H1 (cell line): ENCODE data around the gene SAFB2. TPM values are rescaled to one million over a fixed set of nuclear protein-coding genes. Genes with fewer than 3 reads are reported as not detected.

Source experiments
- CTCF ChIA-PET: fragments of 300-600 bp; sonication (Branson Sonifier 250); formaldehyde crosslinking; loops from one replicate; lab custom pipeline; 2021; ENCODE audit not compliant: partially characterized antibody; lab: Charles Lee
- POLR2A ChIA-PET: fragments of 300-600 bp; sonication (Branson Sonifier 250); formaldehyde crosslinking; loops from one replicate; lab custom pipeline; 2021; ENCODE audit warnings: inconsistent platforms; ENCODE audit not compliant: partially characterized antibody; lab: Charles Lee
- DNase-seq, 2 experiments: peaks; one replicate each; pipeline versions ENCODE4 v3.0.0 to v3.0.0-alpha.2; 2010 to 2022; ENCODE audit warnings: low spot score in 2 of 2, low read depth in 1 of 2, mixed read lengths in 1 of 2
- FAIRE-seq: peaks from 2 replicates; lab custom pipeline; 2011; peaks lifted over from hg19 to GRCh38; lab: Jason Lieb, UNC
- H2AFZ ChIP-seq: 2 replicates; pipeline ENCODE4 v1.8.1; 2012; ENCODE audit warnings: low read length, inconsistent platforms
- H2AK5ac ChIP-seq: 2 replicates; pipeline ENCODE4 v1.6.1; 2013; ENCODE audit warnings: low read depth, low read length
- H2BK120ac ChIP-seq: replicated peaks from 2 replicates; pipeline ENCODE3; 2013; ENCODE audit warnings: low read depth, low read length, inconsistent platforms
- H2BK12ac ChIP-seq: 2 replicates; pipeline ENCODE4 v1.6.1; 2013; ENCODE audit warnings: low read depth, low read length
- H2BK15ac ChIP-seq: 2 replicates; pipeline ENCODE4 v1.6.1; 2013; ENCODE audit warnings: low read length
- H2BK20ac ChIP-seq: 2 replicates; pipeline ENCODE4 v1.6.1; 2013; ENCODE audit warnings: low read length
- H2BK5ac ChIP-seq: 2 replicates; pipeline ENCODE4 v1.6.1; 2013; ENCODE audit warnings: low read depth, low read length
- H3K14ac ChIP-seq: 2 replicates; pipeline ENCODE4 v1.6.1; 2013; ENCODE audit warnings: inconsistent platforms; ENCODE audit not compliant: insufficient read length
- H3K18ac ChIP-seq: 2 replicates; pipeline ENCODE4 v1.6.1; 2013; ENCODE audit warnings: low read length; ENCODE audit errors: extremely low read depth
- H3K23ac ChIP-seq: 2 replicates; pipeline ENCODE4 v1.6.1; 2013; ENCODE audit warnings: inconsistent platforms; ENCODE audit not compliant: insufficient read length
- H3K23me2 ChIP-seq: 2 replicates; pipeline ENCODE4 v1.6.1; 2013; ENCODE audit warnings: low read depth, low read length
- H3K27ac ChIP-seq: 2 replicates; pipeline ENCODE4 v1.6.1; 2011; ENCODE audit warnings: low read depth, low read length, inconsistent platforms
- H3K27me3 ChIP-seq, 4 experiments: replicated peaks in 1 of 4; 1 replicate in 1 of 4; 2 replicates in 3 of 4; pipeline versions ENCODE4 v1.6.1 to v1.8.1; 2011 to 2013; ENCODE audit warnings: low read length in 3 of 4, mild to moderate bottlenecking in 3 of 4, inconsistent platforms in 2 of 4, mixed read lengths in 2 of 4, moderate library complexity in 1 of 4; ENCODE audit not compliant: control insufficient read depth in 3 of 4, insufficient read depth in 3 of 4; ENCODE audit errors: extremely low read depth in 1 of 4
- H3K36me3 ChIP-seq, 4 experiments: 2 replicates each; pipeline versions ENCODE4 v1.6.1 to v1.8.1; 2011 to 2013; ENCODE audit warnings: mild to moderate bottlenecking in 4 of 4, low read length in 3 of 4, moderate library complexity in 2 of 4, control low read depth in 1 of 4, inconsistent platforms in 1 of 4; ENCODE audit not compliant: insufficient read depth in 4 of 4, control insufficient read depth in 2 of 4
- H3K4ac ChIP-seq: replicated peaks from 2 replicates; pipeline ENCODE3; 2013; ENCODE audit warnings: low read length, low read depth, mixed read lengths, inconsistent platforms; ENCODE audit not compliant: insufficient read length
- H3K4me1 ChIP-seq, 4 experiments: replicated peaks in 1 of 4; 1 replicate in 1 of 4; 2 replicates in 3 of 4; pipeline versions ENCODE4 v1.6.1 to v1.8.1; 2011 to 2013; ENCODE audit warnings: low read length in 3 of 4, inconsistent platforms in 2 of 4, mixed read lengths in 1 of 4; ENCODE audit not compliant: insufficient read depth in 4 of 4, control insufficient read depth in 3 of 4
- H3K4me2 ChIP-seq, 2 experiments: 2 replicates each; pipeline versions ENCODE4 v1.6.1 to v1.8.1; 2011 to 2013; ENCODE audit warnings: low read depth in 2 of 2, low read length in 2 of 2, control low read depth in 1 of 2, inconsistent platforms in 1 of 2, mild to moderate bottlenecking in 1 of 2; ENCODE audit not compliant: insufficient read depth in 1 of 2
- H3K4me3 ChIP-seq, 4 experiments: fragments of 200-600, 300-600 bp in 1 of 4; sonication (generic), shearing (Covaris generic), sonication (Bioruptor Twin) in 1 of 4; 2 replicates each; pipeline versions ENCODE4 v1.5.1 to v1.8.1; 2011 to 2016; ENCODE audit warnings: low read length in 4 of 4, low read depth in 3 of 4, control low read depth in 2 of 4, inconsistent platforms in 2 of 4, mild to moderate bottlenecking in 2 of 4, mixed read lengths in 1 of 4, moderate library complexity in 1 of 4; ENCODE audit not compliant: insufficient read depth in 2 of 4; ENCODE audit errors: extremely low read depth in 1 of 4
- H3K56ac ChIP-seq: replicated peaks from 2 replicates; pipeline ENCODE3; 2013; ENCODE audit warnings: low read depth, mild to moderate bottlenecking, mixed read lengths, low read length, inconsistent platforms; ENCODE audit not compliant: insufficient read length
- H3K79me1 ChIP-seq: 2 replicates; pipeline ENCODE4 v1.6.1; 2013; ENCODE audit warnings: low read depth, low read length, control low read depth
- H3K79me2 ChIP-seq, 2 experiments: 2 replicates each; pipeline versions ENCODE4 v1.6.1 to v1.8.1; 2012 to 2013; ENCODE audit warnings: low read length in 2 of 2, mild to moderate bottlenecking in 2 of 2, inconsistent platforms in 1 of 2; ENCODE audit not compliant: insufficient read depth in 2 of 2, control insufficient read depth in 1 of 2
- H3K9ac ChIP-seq, 4 experiments: replicated peaks in 1 of 4; 1 replicate in 1 of 4; 2 replicates in 3 of 4; pipeline versions ENCODE4 v1.6.1 to v1.8.1; 2011 to 2013; ENCODE audit warnings: low read depth in 3 of 4, low read length in 3 of 4, control low read depth in 2 of 4, mild to moderate bottlenecking in 2 of 4, moderate library complexity in 2 of 4, inconsistent platforms in 1 of 4; ENCODE audit errors: extremely low read depth in 1 of 4
- H3K9me3 ChIP-seq, 2 experiments: 2 replicates each; pipeline versions ENCODE4 v1.6.1 to v1.8.1; 2012 to 2013; ENCODE audit warnings: mild to moderate bottlenecking in 2 of 2, moderate library complexity in 2 of 2, control low read depth in 1 of 2, inconsistent platforms in 1 of 2, low read depth in 1 of 2, low read length in 1 of 2, mixed read lengths in 1 of 2; ENCODE audit not compliant: insufficient read depth in 2 of 2
- H4K20me1 ChIP-seq, 2 experiments: replicated peaks in 1 of 2; 2 replicates each; pipeline versions ENCODE3 to v1.8.1; 2011 to 2013; ENCODE audit warnings: inconsistent platforms in 2 of 2, low read length in 2 of 2, mild to moderate bottlenecking in 1 of 2; ENCODE audit not compliant: insufficient read depth in 2 of 2, control insufficient read depth in 1 of 2
- H4K5ac ChIP-seq: 2 replicates; pipeline ENCODE4 v1.6.1; 2013; ENCODE audit warnings: low read length, low read depth, mixed read lengths, inconsistent platforms; ENCODE audit not compliant: insufficient read length
- H4K8ac ChIP-seq: 2 replicates; pipeline ENCODE4 v1.8.0; 2013; ENCODE audit warnings: mild to moderate bottlenecking, moderate library complexity, low read length, inconsistent platforms; ENCODE audit not compliant: insufficient read depth; ENCODE audit errors: extremely low read depth
- H4K91ac ChIP-seq: replicated peaks from 2 replicates; pipeline ENCODE3; 2013; ENCODE audit warnings: low read length, mixed read lengths, inconsistent platforms; ENCODE audit not compliant: insufficient read length
- BCL11A ChIP-seq, 2 experiments: IDR thresholded peaks; one replicate each; pipeline ENCODE4 v1.6.1; 2011; ENCODE audit warnings: low read depth in 2 of 2, low read length in 2 of 2, mild to moderate bottlenecking in 2 of 2
- CREB1 ChIP-seq: IDR thresholded peaks from 2 replicates; pipeline ENCODE4 v1.6.1; 2012; ENCODE audit warnings: inconsistent platforms
- EGR1 ChIP-seq: IDR thresholded peaks from 2 replicates; pipeline ENCODE4 v1.6.1; 2011; ENCODE audit warnings: low read depth, low read length, borderline replicate concordance
- HDAC2 ChIP-seq, 2 experiments: fragments of 300-600 bp in 1 of 2; sonication (generic) in 1 of 2; IDR thresholded peaks; 2 replicates each; pipeline ENCODE4 v1.6.1; 2011 to 2012; ENCODE audit warnings: low read depth in 2 of 2, low read length in 2 of 2, mild to moderate bottlenecking in 2 of 2, moderate library complexity in 2 of 2, borderline replicate concordance in 1 of 2, inconsistent platforms in 1 of 2
- MAX ChIP-seq: IDR thresholded peaks from 2 replicates; pipeline ENCODE4 v1.6.1; 2012; ENCODE audit warnings: inconsistent platforms
- POLR2A ChIP-seq, 2 experiments: IDR thresholded peaks; 1 replicate in 1 of 2; 2 replicates in 1 of 2; pipeline ENCODE4 v1.6.1; 2011; ENCODE audit warnings: low read depth in 2 of 2, low read length in 2 of 2, mild to moderate bottlenecking in 2 of 2; ENCODE audit errors: control extremely low read depth in 1 of 2
- RNF2 ChIP-seq: fragments of 200-900, 300-1000 bp; sonication (generic); IDR thresholded peaks from 2 replicates; pipeline ENCODE4 v1.7.1; 2016; ENCODE audit warnings: borderline replicate concordance, low read depth, mild to moderate bottlenecking, antibody characterized with exemption, low read length; ENCODE audit not compliant: poor library complexity, severe bottlenecking; ENCODE audit errors: missing control alignments
- RXRA ChIP-seq: IDR thresholded peaks from 2 replicates; pipeline ENCODE4 v1.6.1; 2011; ENCODE audit warnings: low read depth, mild to moderate bottlenecking, low read length, moderate library complexity; ENCODE audit not compliant: insufficient read depth
- SIX5 ChIP-seq: IDR thresholded peaks from 2 replicates; pipeline ENCODE4 v1.6.1; 2011; ENCODE audit warnings: mild to moderate bottlenecking, low read depth, low read length
- SP1 ChIP-seq: IDR thresholded peaks from 2 replicates; pipeline ENCODE4 v1.6.1; 2011; ENCODE audit warnings: low read depth, low read length
- SRF ChIP-seq: IDR thresholded peaks from 2 replicates; pipeline ENCODE4 v1.6.1; 2011; ENCODE audit warnings: mild to moderate bottlenecking, low read depth, low read length, moderate library complexity
- SUZ12 ChIP-seq: fragments of 200-600 bp; sonication (generic); IDR thresholded peaks from 2 replicates; pipeline ENCODE4 v1.6.1; 2012; ENCODE audit warnings: mild to moderate bottlenecking, inconsistent platforms, low read length, moderate library complexity, mixed read lengths
- YY1 ChIP-seq: IDR thresholded peaks from 2 replicates; pipeline ENCODE4 v1.6.1; 2011; ENCODE audit warnings: low read depth, mild to moderate bottlenecking, low read length
- WGBS, 2 experiments: shearing (Covaris generic) in 1 of 2; methylation state at CpG; one replicate each; pipeline versions ENCODE4 v1.1.6 to v1.1.7; 2013 to 2015; ENCODE audit warnings: low lambda C conversion rate in 2 of 2, mixed read lengths in 2 of 2, inconsistent platforms in 1 of 2, low coverage in 1 of 2, missing lambda C conversion rate in 1 of 2; ENCODE audit not compliant: insufficient replicate concordance in 2 of 2, insufficient coverage in 1 of 2, insufficient read length in 1 of 2; ENCODE audit errors: extremely low coverage in 1 of 2, missing lambda C conversion rate in 1 of 2; 5-methylcytosine and 5-hydroxymethylcytosine counted together
- polyA plus RNA-seq, 7 experiments: library from polyadenylated mRNA; depleted of rRNA in 3 of 7; stranded (reverse) in 5 of 7; unstranded in 2 of 7; fragments of >200 nt in 5 of 7; fragments of 200-250 nt in 2 of 7; gene quantifications; 1 replicate in 5 of 7; 2 replicates in 1 of 7; 4 replicates in 1 of 7; pipeline versions ENCODE4 v1.2.1 to v1.2.3, GENCODE V29; 2011 to 2013; ENCODE audit warnings: missing spikeins in 2 of 7, mixed read lengths in 2 of 7
- total RNA-seq: library from RNA; stranded (reverse); fragmentation: NEBNext Ultra II Directional; extraction: Animal tissue kit (Norgen Biotek cat#: 25700); gene quantifications from 2 replicates; pipeline ENCODE4 v1.2.1, GENCODE V29; 2021

The SAFB2 gene
- total and polyA plus RNA-seq, 2 of the 8 experiments (the other 6 are each of a cell fraction or from before 2014, with no cell fraction given) = 14.8 to 63.8 TPM

GRCh38 chr19:5540208-5540607 lies 82.4 kb downstream of the SAFB2 start:
- H3K9me3 ChIP-seq = peaks cover 0 to 2% of the 10 kb centered on the region in 2 experiments; a peak in 1 of 4 replicates
- 92% methylated on average over 10 of the region's 10 CpGs; no CpG with 5 or more reads in 1 of the 2 experiments for WGBS, 2 experiments
- ChIA-PET CTCF (interaction anchor here (0.6 to 16.7 kb wide), 9 partner anchors 8 to 564 kb away, joined by 3 to 206 read pairs (median 4); no protein-coding TSS in a partner anchor), POLR2A (interaction anchor here (1.5 kb wide), 2 partner anchors 8 to 68 kb away, joined by 4 read pairs; no protein-coding TSS in a partner anchor)
- H3K36me3 ChIP-seq = no peaks in the 10 kb centered on the region
- no peak overlapping the region for H2AFZ ChIP-seq
- no peaks in the 10 kb centered on the region for H3K79me2 ChIP-seq
- no peak overlapping the region for H3K9ac ChIP-seq
- no peak overlapping the region for H3K56ac ChIP-seq
- no peaks in the 10 kb centered on the region; a peak in 1 of 7 replicates for H3K27me3 ChIP-seq
- FAIRE-seq = no peak
- no peak overlapping the region for H2BK120ac ChIP-seq
- H4K91ac ChIP-seq = no peak overlapping the region
- no peaks in the 10 kb centered on the region for H4K20me1 ChIP-seq
- no peak overlapping the region for H3K27ac ChIP-seq
- no peak overlapping the region for H3K14ac ChIP-seq
- 0 out of 2 replicates have a peak overlapping the region, but pooled peaks have one; percentile 8 for H2BK15ac ChIP-seq
- no peaks in the 10 kb centered on the region for H3K79me1 ChIP-seq
- no peaks in the 10 kb centered on the region; the same call in 1 of the 2 replicates for H3K23me2 ChIP-seq
- H3K4ac ChIP-seq = no peak overlapping the region
- no peak overlapping the region for H2BK5ac ChIP-seq
- peaks cover 2 to 15% (median 13%) of the 10 kb centered on the region in 4 experiments for H3K4me1 ChIP-seq
- no peak overlapping the region for H3K4me2 ChIP-seq
- H3K4me3 ChIP-seq = no peak overlapping the region
- no peak overlapping the region for H3K23ac ChIP-seq
- H2BK20ac ChIP-seq = no peak overlapping the region
- no peak overlapping the region for H3K18ac ChIP-seq
- no peak overlapping the region; the same call in 1 of the 2 replicates for H2BK12ac ChIP-seq
- H2AK5ac ChIP-seq = 0 out of 2 replicates have a peak overlapping the region, but pooled peaks have one; percentile 75
- H4K5ac ChIP-seq = no peak overlapping the region
- DNase-seq = no peak
- TF ChIP-seq SP1 (no peak), RXRA (no peak), BCL11A (IDR thresholded peaks at IDR 0.05; ENCODE audit: low read depth in 2 of 2, low read length in 2 of 2) (no peak), MAX (no peak), SRF (no peak), HDAC2 (IDR thresholded peaks at IDR 0.05; ENCODE audit: borderline replicate concordance in 1 of 2, low read depth in 2 of 2, low read length in 2 of 2) (no peak), RNF2 (no peak), SIX5 (no peak), POLR2A (IDR thresholded peaks at IDR 0.05; ENCODE audit: control extremely low read depth in 1 of 2, low read depth in 2 of 2, low read length in 2 of 2) (no peak), EGR1 (no peak), SUZ12 (no peak), YY1 (no peak), CREB1 (no peak)
- H4K8ac ChIP-seq = no peak overlapping the region
